GM18499 (cell line): ENCODE data around the gene TTYH1.

Experiments
- ATAC-seq: cut with Tn5 transposase; IDR thresholded peaks from one replicate; pipeline ENCODE4 v1.9.1; 2021; ENCODE audit warnings: moderate number of reproducible peaks; ENCODE audit not compliant: insufficient read depth, unreplicated experiment

Gene TTYH1

GRCh38 chr19:54421169-54421516 lies 5.9 kb downstream of the TTYH1 start:
- no peak for ATAC-seq

GRCh38 chr19:54421521-54421920 lies 6.3 kb downstream of the TTYH1 start:
- ATAC-seq: no peak

GRCh38 chr19:54422136-54422535 lies 6.9 kb downstream of the TTYH1 start:
- no peak for ATAC-seq

GRCh38 chr19:54424201-54424600 lies 8.9 kb downstream of the TTYH1 start:
- no peak for ATAC-seq

- no peak for ATAC-seq
These were observed 9.6 kb downstream of the TTYH1 start for GRCh38 chr19:54424660-54425381.

DNA sequence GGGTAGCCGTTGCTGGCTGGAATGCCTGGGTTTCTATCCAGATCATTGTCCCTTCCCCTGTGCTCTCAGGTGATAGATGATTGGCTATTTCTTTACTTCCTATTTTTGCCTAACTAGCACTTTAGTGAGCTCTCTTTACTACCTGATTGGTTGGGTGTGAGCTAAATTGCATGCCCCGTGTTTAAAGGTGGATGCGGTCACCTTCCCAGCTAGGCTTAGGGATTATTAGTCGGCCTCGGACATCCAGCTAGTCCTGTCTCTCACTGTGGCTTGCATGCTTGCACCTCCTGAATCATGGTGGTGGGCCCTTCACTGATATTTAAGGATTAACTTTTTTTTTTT lies 10.1 kb downstream of the TTYH1 start:
- ATAC-seq: no peak

DNA sequence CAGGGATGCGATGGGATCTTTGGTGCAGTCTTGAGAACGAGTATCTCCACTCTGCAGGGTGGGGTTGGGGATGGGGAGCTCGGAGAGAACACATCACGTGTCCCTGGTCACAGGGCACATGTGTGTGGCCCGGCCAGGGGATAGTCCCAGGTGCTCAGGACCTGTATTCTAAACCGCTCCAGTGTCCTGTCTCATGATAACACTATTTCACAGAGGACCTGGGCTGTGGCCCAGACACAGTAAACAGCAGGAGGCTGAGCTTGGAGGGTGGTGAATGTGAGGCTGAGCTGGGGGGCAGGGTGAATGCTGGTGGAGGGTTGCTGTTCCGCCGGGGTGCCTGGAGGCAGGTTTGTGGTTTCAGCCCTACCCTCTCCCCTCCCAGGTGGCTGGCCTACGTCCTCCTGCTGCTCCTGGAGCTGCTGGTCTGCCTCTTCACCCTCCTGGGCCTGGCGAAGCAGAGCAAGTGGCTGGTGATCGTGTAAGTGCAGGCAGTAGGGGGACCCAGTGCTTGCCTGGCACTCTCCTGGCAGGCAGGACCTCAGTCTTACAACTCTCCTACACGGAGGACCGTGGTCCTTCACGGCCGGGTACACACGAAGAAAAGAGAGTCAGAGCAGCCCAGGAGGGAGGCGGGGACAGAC lies 11.1 kb downstream of the TTYH1 start:
- no peak for ATAC-seq

- ATAC-seq: no peak
These were observed 12.3 kb downstream of the TTYH1 start for GRCh38 chr19:54427586-54427985.

GRCh38 chr19:54428323-54429175 lies 13.3 kb downstream of the TTYH1 start:
- no peak for ATAC-seq

DNA sequence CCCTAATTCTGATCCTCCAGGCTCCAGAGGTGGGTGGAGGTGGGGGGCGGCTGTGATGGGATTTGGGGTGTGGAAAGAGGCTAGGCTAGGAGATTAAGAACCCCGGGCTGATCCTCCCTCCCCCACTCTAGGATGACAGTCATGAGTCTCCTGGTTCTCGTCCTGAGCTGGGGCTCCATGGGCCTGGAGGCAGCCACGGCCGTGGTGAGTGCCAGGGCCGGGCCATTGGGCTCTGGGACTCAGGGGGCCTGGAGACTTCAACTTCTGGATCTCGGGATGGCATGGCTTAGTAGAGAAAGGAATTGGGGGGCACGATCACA lies 13.9 kb downstream of the TTYH1 start:
- no peak for ATAC-seq

GRCh38 chr19:54429545-54430227 lies 14.4 kb downstream of the TTYH1 start:
- no peak for ATAC-seq

- ATAC-seq: no peak
These were observed 15.3 kb downstream of the TTYH1 start for GRCh38 chr19:54430306-54431254.

GRCh38 chr19:54431255-54431838 lies 16.1 kb downstream of the TTYH1 start:
- no peak for ATAC-seq

DNA sequence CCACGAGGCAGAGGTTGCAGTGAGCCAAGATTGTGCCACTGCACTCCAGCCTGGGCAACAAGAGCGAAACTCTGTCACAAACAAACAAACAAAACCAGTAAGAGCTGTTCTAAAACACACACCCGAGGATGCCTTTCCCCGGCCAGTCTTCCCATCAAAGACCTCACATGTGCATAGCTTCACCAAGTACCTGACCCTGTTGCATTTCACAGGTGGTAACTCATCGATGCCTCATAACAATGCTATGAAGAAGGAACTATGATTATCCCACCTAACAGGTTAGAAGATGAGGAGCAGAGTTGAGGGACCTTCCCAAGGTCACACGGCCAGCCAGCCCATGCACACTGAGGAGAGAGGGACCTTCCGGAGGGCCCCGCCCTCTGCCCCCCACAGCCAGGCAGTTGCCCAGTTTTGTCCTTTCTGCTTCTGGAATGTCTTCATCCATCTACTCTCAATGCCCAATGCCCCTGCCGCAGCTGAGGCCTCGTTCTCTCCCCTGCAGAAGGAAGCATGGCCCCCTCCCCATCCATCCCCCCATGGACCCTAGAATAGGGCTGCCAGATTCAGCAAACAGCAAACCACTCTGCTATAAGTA lies 17.0 kb downstream of the TTYH1 start:
- no peak for ATAC-seq

DNA sequence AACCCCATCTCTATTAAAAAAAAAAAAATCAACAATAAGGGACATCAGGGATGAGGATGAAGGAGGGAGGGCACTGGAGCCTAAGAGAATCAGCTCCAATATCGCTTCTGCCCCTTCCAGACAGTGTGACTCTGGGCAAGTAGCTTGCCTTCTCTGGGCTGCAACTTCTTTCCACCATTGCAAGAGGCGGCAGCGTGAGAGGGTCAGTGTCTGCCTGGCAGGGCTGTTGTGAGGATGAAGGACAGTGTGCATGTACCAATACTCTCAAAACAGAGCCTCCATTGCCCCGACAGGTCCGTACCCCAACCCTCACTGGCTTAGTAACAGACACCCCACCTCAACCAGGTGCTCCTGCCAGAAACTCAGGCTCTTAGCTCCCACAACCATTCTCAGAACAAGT lies 18.4 kb downstream of the TTYH1 start:
- ATAC-seq: no peak

GRCh38 chr19:54434112-54434872 lies 19.0 kb downstream of the TTYH1 start:
- ATAC-seq: no peak

DNA sequence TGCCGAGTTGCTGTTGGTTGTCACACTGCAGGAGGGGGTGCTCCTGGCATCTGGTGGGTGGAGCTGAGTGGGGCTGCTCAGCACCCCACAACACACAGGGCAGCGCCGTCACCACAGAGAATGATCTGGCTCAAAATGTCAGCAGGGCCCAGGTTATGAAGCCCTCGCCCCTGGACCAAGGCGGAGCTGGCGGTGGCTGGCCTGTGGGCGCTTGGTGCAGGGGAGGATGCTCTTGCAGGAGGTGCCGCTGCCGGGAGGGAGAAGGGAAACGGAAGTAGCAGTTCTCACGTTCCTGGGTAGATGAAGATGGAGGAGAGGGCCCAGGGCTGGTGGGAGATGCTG lies 19.6 kb downstream of the TTYH1 start:
- no peak for ATAC-seq

DNA sequence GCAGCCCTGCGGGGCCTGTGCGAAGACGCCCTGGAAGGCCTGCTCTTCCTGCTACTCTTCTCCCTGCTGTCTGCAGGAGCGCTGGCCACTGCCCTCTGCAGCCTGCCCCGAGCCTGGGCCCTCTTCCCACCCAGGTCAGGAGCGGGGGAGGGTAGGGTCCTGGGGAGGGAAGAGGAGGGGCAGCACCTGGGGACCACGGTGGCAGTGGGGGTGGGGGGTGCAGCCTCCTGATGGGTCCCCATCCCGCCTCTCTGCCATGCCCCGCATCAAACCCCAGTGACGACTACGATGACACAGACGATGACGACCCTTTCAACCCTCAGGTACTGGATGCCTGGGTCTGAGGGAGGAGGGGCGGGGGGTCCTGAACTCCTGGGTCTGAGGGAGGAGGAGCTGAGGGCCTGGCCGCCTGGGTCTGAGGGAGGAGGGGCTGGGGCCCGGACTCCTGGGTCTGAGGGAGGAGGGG lies 20.3 kb downstream of the TTYH1 start:
- no peak for ATAC-seq
